ENCODE measurements around the gene NDUFC1. TPM values are rescaled to one million over a fixed set of nuclear protein-coding genes. Genes with fewer than 3 reads are reported as not detected.
"Not testable (repeated sequence)": the region's sequence is repeated elsewhere in the genome, so short reads cannot be mapped to it uniquely, and the experiment has no call there.

NDUFC1 gene
- total RNA-seq, 4 donors from 2014 or later = 30.5 to 102 (median 63.5) TPM

GRCh38 chr4:139317635-139318034 lies 15.4 kb upstream of the NDUFC1 start:
- Histone ChIP-seq H3K27me3 (no peaks in the 10 kb centered on the region), H3K27ac (no peak overlapping the region), H3K9me3 (no peaks in the 10 kb centered on the region), H3K36me3 (no peaks in the 10 kb centered on the region), H3K4me3 (no peak overlapping the region), H3K4me1 (peaks cover 18 to 29% of the 10 kb centered on the region in 2 donors)
- in situ Hi-C loops (cut with MboI; ENCODE audit: low sequenced_read_pairs in 4 of 4) = no loop called here
- ATAC-seq (no peak), DNase-seq (no peak)
- no peak for TF ChIP-seq POLR2A (IDR thresholded peaks at IDR 0.05)
- no peak for TF ChIP-seq CTCF (IDR thresholded peaks at IDR 0.05 in 4 of 5, conservative IDR thresholded peaks at IDR 0.05 in 1 of 5)
- intact Hi-C loops (cut with DNase I; ENCODE audit: low total_unique reads) = no loop called here

DNA sequence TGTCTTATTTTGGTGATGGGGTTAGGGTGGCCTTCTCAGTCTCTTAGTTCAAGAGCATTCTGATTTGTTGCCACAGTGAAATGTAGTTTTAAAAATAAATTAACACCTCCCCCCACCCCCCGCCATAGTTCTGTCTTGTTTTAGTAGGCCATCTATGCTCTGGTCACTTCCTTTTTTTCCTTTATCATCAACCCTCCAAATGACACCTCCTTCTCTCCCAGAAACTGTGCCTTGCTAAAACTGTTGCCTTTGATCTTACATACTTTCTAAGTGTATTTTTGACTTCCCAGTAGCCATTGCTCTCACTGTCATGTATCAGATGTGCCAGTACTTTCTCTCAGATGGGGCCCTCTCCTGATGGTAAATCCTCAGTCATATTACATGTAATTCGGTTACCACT lies 14.5 kb upstream of the NDUFC1 start:
- in situ Hi-C loops (cut with MboI; ENCODE audit: low sequenced_read_pairs in 4 of 4) (no loop called here), intact Hi-C loops (cut with DNase I; ENCODE audit: low total_unique reads) (no loop called here)
- ATAC-seq = no peak
- Histone ChIP-seq H3K27me3 (no peaks in the 10 kb centered on the region), H3K4me1 (peaks cover 23 to 32% of the 10 kb centered on the region in 2 donors), H3K4me3 (no peak overlapping the region), H3K9me3 (no peaks in the 10 kb centered on the region), H3K36me3 (no peaks in the 10 kb centered on the region), H3K27ac (no peak overlapping the region)
- DNase-seq = no peak
- no peak for TF ChIP-seq CTCF (IDR thresholded peaks at IDR 0.05 in 4 of 5, conservative IDR thresholded peaks at IDR 0.05 in 1 of 5)

- Histone ChIP-seq H3K36me3 (no peaks in the 10 kb centered on the region), H3K27ac (peak overlapping the region; percentile 9 to 36 (median 23)), H3K27me3 (no peaks in the 10 kb centered on the region), H3K4me1 (peaks cover 27 to 36% of the 10 kb centered on the region in 2 donors), H3K9me3 (no peaks in the 10 kb centered on the region), H3K4me3 (no peak overlapping the region)
- DNase-seq (no peak), ATAC-seq (no peak)
- in situ Hi-C loops (cut with MboI; ENCODE audit: low sequenced_read_pairs in 4 of 4) (no loop called here), intact Hi-C loops (cut with DNase I; ENCODE audit: low total_unique reads) (no loop called here)
- no peak for TF ChIP-seq POLR2A (IDR thresholded peaks at IDR 0.05)
- no peak for TF ChIP-seq CTCF (IDR thresholded peaks at IDR 0.05 in 4 of 5, conservative IDR thresholded peaks at IDR 0.05 in 1 of 5)
These were observed 13.0 kb upstream of the NDUFC1 start for GRCh38 chr4:139315221-139315675.

GRCh38 chr4:139314047-139314800 lies 11.9 kb upstream of the NDUFC1 start:
- Histone ChIP-seq H3K27me3 (no peaks in the 10 kb centered on the region), H3K4me3 (no peak overlapping the region), H3K36me3 (no peaks in the 10 kb centered on the region), H3K27ac (no peak overlapping the region), H3K4me1 (peaks cover 27 to 33% of the 10 kb centered on the region in 2 donors), H3K9me3 (no peaks in the 10 kb centered on the region)
- ATAC-seq (no peak), DNase-seq (no peak)
- intact Hi-C loops (cut with DNase I; ENCODE audit: low total_unique reads) = no loop called here
- TF ChIP-seq POLR2A (IDR thresholded peaks at IDR 0.05) (no peak), CTCF (IDR thresholded peaks at IDR 0.05 in 4 of 5, conservative IDR thresholded peaks at IDR 0.05 in 1 of 5) (no peak)
- in situ Hi-C loops (cut with MboI; ENCODE audit: low sequenced_read_pairs in 4 of 4) = no loop called here

- H3K36me3 ChIP-seq; H3K27me3 ChIP-seq; DNase-seq; ATAC-seq; H3K9me3 ChIP-seq; intact Hi-C loops (cut with DNase I; ENCODE audit: low total_unique reads); H3K4me3 ChIP-seq; in situ Hi-C loops (cut with MboI; ENCODE audit: low sequenced_read_pairs in 4 of 4): not testable (repeated sequence)
- peaks cover 27 to 33% of the 10 kb centered on the region in 2 donors for H3K4me1 ChIP-seq
- H3K27ac ChIP-seq = peak overlapping the region in 1 of 4 donors; percentile 3
These were observed 11.1 kb upstream of the NDUFC1 start for GRCh38 chr4:139313414-139313813.
